Breast epithelium (tissue), 4 donors: Measurements from ENCODE around the gene ARHGEF33. TPM values are rescaled to one million over a fixed set of nuclear protein-coding genes. Genes with fewer than 3 reads are reported as not detected.

ENCODE experiments used
- DNase-seq, 2 donors: peaks; one replicate each; pipeline ENCODE4 v3.0.0-alpha.2; 2019; ENCODE audit warnings: low spot score in 2 of 2
- H3K27ac ChIP-seq, 2 donors: fragments of 200-600 bp; sonication (generic) in 1 of 2; one replicate each; pipeline ENCODE4 v1.5.1; 2016 to 2019; ENCODE audit warnings: mild to moderate bottlenecking in 1 of 2
- H3K27me3 ChIP-seq, 2 donors: fragments of 200-600 bp; sonication (generic) in 1 of 2; one replicate each; pipeline versions ENCODE4 v1.5.1 to v1.6.0; 2017 to 2019; ENCODE audit warnings: control low read depth in 1 of 2, mild to moderate bottlenecking in 1 of 2
- H3K36me3 ChIP-seq: fragments of 200-600 bp; one replicate; pipeline ENCODE4 v1.5.1; 2019
- H3K4me1 ChIP-seq, 2 donors: fragments of 200-600 bp; sonication (generic); one replicate each; pipeline ENCODE4 v1.5.1; 2016 to 2019; ENCODE audit warnings: control low read depth in 1 of 2
- H3K4me3 ChIP-seq, 3 donors: fragments of 200-600 bp; sonication (generic); 1 replicate in 2 of 3; 2 replicates in 1 of 3; pipeline ENCODE4 v1.5.1; 2016 to 2019; ENCODE audit warnings: mild to moderate bottlenecking in 3 of 3, moderate library complexity in 2 of 3
- H3K9me3 ChIP-seq, 2 donors: fragments of 200-600 bp; sonication (generic) in 1 of 2; one replicate each; pipeline ENCODE4 v1.5.1; 2016 to 2019; ENCODE audit warnings: control low read depth in 1 of 2
- CTCF ChIP-seq, 3 donors: fragments of 450-650 bp; IDR thresholded peaks; one replicate each; pipeline ENCODE4 v1.5.1; 2016 to 2017; ENCODE audit warnings: antibody characterized with exemption in 3 of 3, mild to moderate bottlenecking in 3 of 3, moderate library complexity in 3 of 3
- POLR2A ChIP-seq: fragments of 450-650 bp; IDR thresholded peaks from one replicate; pipeline ENCODE4 v1.6.1; 2016; ENCODE audit warnings: antibody characterized with exemption, mild to moderate bottlenecking, moderate library complexity
- POLR2AphosphoS5 ChIP-seq, 3 donors: sonication (generic); formaldehyde crosslinking; IDR thresholded peaks; one replicate each; pipeline ENCODE4 v1.6.1; 2017; ENCODE audit warnings: antibody characterized with exemption in 3 of 3
- intact Hi-C: fragments of 100-400 bp; cut with DNase I; formaldehyde crosslinking; loops from one replicate; pipeline ENCODE4 v1.15.1; 2023; ENCODE audit warnings: low total_unique reads
- total RNA-seq, 3 donors: library from RNA; depleted of rRNA; stranded (reverse); fragments of >200 nt; gene quantifications; one replicate each; pipeline ENCODE4 v1.1.0, GENCODE V29; 2016

The ARHGEF33 gene
- total RNA-seq, 3 donors from 2014 or later: 1.6 to 2.2 (median 1.9) TPM

GRCh38 chr2:38975042-38975441, 85.4 kb downstream of the ARHGEF33 start:
- Histone ChIP-seq H3K36me3 (no peaks in the 10 kb centered on the region), H3K27ac (no peak overlapping the region), H3K27me3 (no peaks in the 10 kb centered on the region), H3K4me3 (no peak overlapping the region), H3K4me1 (no peaks in the 10 kb centered on the region), H3K9me3 (no peaks in the 10 kb centered on the region)
- no peak for TF ChIP-seq CTCF (IDR thresholded peaks at IDR 0.05)
- intact Hi-C loops: no loop called here
- DNase-seq: no peak

GRCh38 chr2:38977047-38977446, 87.4 kb downstream of the ARHGEF33 start:
- TF ChIP-seq POLR2AphosphoS5 (IDR thresholded peaks at IDR 0.05): no peak
- TF ChIP-seq POLR2A: no peak
- no peak for TF ChIP-seq CTCF (IDR thresholded peaks at IDR 0.05)
- Histone ChIP-seq H3K9me3 (no peaks in the 10 kb centered on the region), H3K4me1 (no peaks in the 10 kb centered on the region), H3K27ac (no peak overlapping the region), H3K4me3 (no peak overlapping the region), H3K36me3 (no peaks in the 10 kb centered on the region), H3K27me3 (no peaks in the 10 kb centered on the region)
- intact Hi-C loops: no loop called here
- DNase-seq: no peak

GRCh38 chr2:38978296-38978903, 88.7 kb downstream of the ARHGEF33 start:
- no peaks in the 10 kb centered on the region for H3K4me1 ChIP-seq
- no peaks in the 10 kb centered on the region for H3K9me3 ChIP-seq
- no peak for TF ChIP-seq POLR2AphosphoS5 (IDR thresholded peaks at IDR 0.05)
- no peak for TF ChIP-seq POLR2A
- TF ChIP-seq CTCF (IDR thresholded peaks at IDR 0.05): no peak
- no peaks in the 10 kb centered on the region for H3K36me3 ChIP-seq
- no peak overlapping the region for H3K4me3 ChIP-seq
- intact Hi-C loops: no loop called here
- H3K27me3 ChIP-seq: no peaks in the 10 kb centered on the region
- no peak overlapping the region for H3K27ac ChIP-seq
- DNase-seq: no peak

GRCh38 chr2:38978908-38979307, 89.2 kb downstream of the ARHGEF33 start:
- Histone ChIP-seq H3K27me3 (no peaks in the 10 kb centered on the region), H3K9me3 (no peaks in the 10 kb centered on the region), H3K27ac (no peak overlapping the region), H3K4me1 (no peaks in the 10 kb centered on the region), H3K36me3 (no peaks in the 10 kb centered on the region), H3K4me3 (no peak overlapping the region)
- intact Hi-C loops: no loop called here
- TF ChIP-seq POLR2A (no peak), CTCF (IDR thresholded peaks at IDR 0.05) (no peak), POLR2AphosphoS5 (IDR thresholded peaks at IDR 0.05) (no peak)
- no peak for DNase-seq

- H3K4me3 ChIP-seq: no peak overlapping the region
- H3K27ac ChIP-seq: no peak overlapping the region
- intact Hi-C loops: no loop called here
Observed at GRCh38 chr2:38981003-38981669, 91.5 kb downstream of the ARHGEF33 start.

More at GRCh38 chr2:38981003-38981669, 91.5 kb downstream of the ARHGEF33 start:
- H3K27me3 ChIP-seq: no peaks in the 10 kb centered on the region
- no peak for TF ChIP-seq POLR2AphosphoS5 (IDR thresholded peaks at IDR 0.05)
- H3K4me1 ChIP-seq: no peaks in the 10 kb centered on the region
- no peaks in the 10 kb centered on the region for H3K36me3 ChIP-seq
- no peak for DNase-seq
- no peaks in the 10 kb centered on the region for H3K9me3 ChIP-seq
